ENCODE measurements around the gene FHOD3.

The FHOD3 gene

DNA sequence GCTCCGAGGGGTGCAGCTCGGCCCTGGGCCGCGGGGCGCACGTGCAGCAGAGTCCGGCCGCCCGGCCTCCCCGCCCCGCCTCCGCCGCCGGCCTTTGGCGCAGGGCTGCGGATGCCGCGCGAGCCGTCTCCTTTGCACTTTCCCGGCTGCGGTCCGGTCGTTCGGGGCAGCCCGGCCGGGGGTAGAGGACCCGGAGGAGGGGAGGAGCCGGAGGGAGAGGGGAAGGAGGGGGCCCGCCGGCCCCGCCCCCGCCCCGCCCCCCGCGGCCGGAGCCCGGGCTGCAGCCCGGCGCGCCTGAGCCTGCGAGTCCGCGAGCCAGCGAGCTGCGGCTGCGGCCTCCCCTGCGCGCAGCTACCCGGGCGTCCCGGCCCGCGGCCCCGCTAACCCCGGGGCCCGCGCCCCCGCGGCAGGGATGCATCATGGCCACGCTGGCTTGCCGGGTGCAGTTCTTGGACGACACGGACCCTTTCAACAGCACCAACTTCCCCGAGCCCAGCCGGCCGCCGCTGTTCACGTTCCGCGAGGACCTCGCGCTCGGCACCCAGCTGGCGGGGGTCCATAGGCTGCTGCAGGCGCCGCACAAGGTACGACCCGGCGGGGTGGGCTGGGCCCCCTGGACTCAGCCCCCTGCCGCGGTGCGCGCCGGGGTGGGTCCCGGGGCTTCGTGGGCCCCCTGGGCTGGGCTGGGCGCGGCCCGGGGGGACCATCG is at the start of gene FHOD3:
Gene FHOD3 (plus strand): TSS at position 297 of the 709 bp plus-strand sequence. CDS start 123 bp downstream, at position 420.
- DNase-seq (ENCODE audit: low read depth in 3 of 3): no peak

DNA sequence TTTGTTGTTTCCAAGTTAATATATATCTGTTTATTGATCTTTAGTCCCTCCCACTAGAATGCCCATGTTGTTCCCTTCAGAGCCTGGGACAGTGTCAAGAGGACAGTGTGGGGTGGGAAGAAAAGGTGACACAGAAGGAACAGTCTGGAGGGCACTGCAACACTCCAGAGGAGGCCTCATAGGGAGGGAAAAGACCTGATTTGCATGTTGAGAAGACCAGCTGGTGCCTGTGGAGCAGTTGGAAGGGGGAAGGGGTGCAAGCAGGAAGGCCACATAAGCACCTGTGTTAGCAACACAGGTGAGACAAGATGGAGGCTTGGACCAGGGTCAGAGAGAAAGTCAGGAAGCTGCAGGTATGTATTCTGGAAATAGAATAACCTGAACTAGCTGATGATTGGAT is 48.1 kb upstream of the FHOD3 start:
- no peak for DNase-seq (ENCODE audit: low read depth in 3 of 3)

DNA sequence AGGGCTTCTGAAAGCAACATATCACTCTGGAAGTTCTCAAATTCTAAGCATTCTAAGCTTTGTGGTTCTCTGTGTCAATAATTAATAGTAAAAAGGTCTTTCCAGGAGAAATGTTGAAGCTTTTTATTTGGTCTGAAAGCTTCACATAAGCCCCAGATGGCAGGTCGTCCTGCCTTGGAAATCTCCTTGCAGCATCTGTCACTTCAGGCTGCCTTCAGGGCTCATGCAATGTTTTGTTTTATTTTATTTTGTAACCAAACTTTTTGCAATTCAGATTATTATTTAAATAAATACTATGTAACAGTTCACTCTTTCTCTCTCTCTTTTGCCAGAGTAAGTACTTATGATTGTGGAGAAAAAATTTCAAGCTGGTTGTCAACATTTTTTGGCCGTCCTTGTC is 46.7 kb upstream of the FHOD3 start:
- no peak for DNase-seq (ENCODE audit: low read depth in 3 of 3)

DNA sequence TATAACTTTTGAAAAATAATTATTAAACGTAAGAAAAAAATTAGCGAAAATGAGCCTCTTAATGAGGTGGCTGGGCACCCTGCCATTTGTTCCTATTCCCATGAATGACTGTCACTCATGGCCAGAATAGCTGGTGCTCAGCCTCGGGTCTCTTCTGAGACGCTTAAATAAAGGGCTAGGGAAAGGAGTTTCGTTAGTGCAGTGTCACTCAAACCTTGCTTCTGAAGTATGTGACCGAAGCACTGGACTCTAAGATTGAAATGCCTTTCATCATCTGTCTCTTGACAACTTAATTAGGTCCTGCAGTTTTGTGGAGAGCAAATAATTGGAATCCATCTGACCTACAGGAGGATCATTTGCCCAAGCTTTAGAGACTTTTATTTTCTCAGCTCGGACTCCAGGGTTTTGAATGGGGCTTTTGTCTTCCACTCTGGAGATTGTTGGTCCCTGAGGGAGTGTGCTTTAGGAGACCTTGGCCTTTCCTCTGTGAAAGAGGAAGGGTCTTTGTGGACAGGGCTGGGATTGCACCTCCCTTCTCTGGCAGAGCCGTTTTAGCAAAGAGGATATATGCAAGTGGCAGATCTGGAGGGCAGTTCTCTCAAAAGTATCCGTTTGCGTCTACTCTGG is 42.3 kb upstream of the FHOD3 start:
- DNase-seq (ENCODE audit: low read depth in 3 of 3): no peak

DNA sequence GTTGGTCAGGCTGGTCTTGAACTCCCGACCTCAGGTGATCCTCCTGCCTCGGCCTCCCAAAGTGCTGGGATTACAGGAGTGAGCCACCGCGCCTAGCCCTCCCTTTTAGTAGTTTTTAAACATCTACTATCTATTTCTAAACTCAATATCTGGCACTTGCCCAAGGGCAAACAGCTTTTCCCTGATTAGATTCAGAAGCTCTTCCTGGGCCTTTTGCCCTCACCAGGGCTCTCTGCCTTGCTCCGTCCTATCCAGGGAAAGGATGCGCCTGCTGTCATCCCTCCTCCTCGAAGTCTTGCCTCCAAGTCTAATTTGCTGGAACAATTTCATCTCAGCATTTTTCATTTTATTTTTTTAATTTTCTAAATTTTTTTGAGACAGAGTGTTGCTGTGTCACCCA is 41.4 kb upstream of the FHOD3 start:
- DNase-seq (ENCODE audit: low read depth in 3 of 3): no peak

DNA sequence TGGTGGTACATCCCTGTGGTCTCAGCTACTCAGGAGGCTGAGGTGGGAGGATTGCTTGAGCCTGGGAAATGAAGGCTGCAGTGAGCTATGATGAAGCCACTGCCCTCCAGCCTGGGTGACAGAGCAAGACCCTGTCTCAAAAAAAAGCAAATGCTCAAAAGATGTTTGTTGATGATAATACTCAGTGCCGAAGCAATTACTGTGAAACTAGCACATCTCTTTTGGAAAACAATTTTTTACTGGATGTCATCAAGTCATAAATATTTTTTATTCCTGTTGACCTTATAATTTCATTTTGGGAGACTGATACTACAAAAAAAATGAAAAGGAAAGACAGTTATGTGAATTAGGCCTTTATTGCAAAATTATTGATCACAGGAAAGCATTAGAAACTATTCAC is 34.5 kb upstream of the FHOD3 start:
- no peak for DNase-seq (ENCODE audit: low read depth in 3 of 3)

DNA sequence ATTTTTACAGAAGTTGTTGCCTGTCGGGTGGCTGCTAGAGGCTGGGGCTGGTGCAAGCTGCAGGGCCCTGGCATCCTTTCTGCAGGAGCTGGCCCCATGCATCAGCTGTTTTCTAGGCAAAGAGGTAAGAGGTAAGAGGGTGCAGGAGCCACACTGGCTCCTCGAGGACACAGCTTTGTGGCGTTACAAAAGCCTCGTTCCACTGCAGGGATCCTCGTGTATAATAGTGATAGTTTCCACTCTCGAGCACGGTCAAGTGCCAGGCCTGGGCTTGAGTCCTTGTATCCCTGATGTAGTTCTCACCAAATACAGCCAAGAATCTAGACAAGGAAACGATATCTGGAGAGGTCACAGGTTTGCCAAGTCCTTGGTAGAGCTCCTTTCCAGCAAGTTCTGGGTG is 33.2 kb upstream of the FHOD3 start:
- DNase-seq (ENCODE audit: low read depth in 3 of 3): no peak

DNA sequence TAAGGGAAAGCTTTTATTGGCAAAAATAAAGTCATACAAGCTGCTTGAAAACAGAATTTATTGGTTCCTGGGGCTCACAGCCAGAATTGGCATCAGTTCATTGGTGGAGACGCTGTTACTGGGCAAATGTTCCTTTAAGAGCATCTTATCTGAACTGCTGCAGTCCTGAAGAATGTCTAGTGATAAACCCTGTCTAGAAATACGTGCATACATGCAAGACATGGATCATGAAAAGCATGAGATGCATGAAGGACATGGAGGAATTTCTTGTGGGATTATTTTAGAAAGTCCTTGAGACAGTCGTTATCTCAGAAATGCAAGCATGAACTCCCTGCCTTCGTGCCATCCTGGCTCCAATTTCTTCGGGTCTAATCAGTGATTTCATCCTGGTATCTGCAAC is 32.5 kb upstream of the FHOD3 start:
- DNase-seq (ENCODE audit: low read depth in 3 of 3): no peak

DNA sequence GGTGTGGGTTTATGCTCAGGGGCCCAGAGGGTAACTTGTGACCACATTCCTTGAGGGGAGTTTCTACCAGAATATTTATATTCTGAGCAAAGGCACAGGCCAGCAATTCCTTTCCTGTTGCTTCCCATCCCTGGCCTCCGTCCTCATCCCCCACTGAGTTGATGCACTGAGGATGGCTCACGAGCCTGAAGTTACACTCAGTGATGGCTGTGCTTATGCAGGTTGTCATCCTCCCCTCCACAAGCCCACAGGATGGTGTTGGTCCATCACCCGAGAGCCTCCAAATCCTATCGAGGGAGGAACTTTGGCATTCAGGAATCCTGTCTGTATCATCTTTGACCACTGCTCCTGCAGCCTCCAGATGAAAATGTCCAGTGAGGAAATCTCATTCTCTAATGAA is 28.4 kb upstream of the FHOD3 start:
- DNase-seq (ENCODE audit: low read depth in 3 of 3): no peak

DNA sequence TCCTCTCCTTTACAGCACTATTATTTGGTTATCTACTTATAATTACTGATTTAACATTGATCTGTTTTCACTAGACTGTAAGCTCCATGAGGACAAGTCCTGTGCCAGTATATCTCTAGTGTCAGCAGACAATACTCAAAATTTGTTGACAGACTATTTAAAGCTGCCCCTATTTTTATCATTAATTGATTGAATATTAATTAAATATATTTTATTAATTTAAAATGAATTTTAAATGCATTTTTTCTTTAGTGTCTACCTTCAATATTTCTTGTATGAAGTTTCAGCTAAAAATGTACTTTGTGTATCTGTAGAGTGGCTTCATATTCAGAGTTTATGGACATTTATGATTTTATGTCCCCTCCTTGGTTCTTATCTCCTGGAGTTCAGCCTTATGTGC is 26.4 kb upstream of the FHOD3 start:
- no peak for DNase-seq (ENCODE audit: low read depth in 3 of 3)

DNA sequence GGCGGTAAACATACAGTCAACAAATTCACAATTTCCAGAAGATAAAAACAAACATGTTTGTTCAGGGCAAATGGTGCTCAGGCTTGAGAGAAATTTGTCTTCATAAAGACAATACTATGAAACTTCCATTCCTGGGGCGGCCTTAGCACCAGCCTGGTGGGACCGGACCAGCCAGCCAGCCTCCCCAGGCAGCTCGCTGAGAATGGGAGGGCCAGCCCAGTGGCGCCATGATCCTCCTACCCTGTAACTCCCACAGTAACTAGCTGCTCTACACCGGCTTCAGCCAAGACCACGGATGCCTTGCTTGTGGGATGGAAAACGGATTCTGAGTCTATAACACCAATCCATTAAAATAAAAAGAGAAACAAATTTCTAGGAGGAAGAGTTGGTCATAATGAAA is 24.2 kb upstream of the FHOD3 start:
- no peak for DNase-seq (ENCODE audit: low read depth in 3 of 3)

DNA sequence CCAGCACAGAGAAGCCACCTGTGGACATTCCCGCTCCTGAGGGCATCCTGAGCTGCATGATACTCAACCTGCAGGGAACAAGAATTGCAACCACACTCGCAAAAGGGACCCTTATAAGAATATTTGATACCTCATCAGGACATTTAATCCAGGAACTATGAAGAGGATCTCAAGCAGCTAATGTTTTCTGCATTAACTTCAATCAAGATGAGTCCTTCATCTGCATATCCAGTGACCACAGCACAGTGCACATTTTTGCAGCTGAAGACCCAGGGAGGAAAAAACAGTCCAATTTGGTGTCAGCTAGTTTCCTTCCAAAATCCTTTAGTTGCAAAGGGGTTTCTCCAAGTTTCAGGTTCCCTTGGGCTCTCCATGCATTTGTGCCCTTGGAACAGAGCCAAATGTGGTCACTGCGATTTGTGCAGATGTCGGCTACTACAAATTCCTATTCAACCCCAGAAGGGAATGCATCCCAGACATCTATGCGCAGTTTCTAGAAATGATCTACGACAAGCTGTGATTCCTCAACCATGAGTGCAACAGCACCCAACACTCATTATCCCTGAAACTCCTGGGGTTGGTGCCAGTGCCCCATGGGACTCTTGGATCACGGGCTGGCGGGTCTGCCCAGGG is 23.3 kb upstream of the FHOD3 start:
- no peak for DNase-seq (ENCODE audit: low read depth in 3 of 3)

DNA sequence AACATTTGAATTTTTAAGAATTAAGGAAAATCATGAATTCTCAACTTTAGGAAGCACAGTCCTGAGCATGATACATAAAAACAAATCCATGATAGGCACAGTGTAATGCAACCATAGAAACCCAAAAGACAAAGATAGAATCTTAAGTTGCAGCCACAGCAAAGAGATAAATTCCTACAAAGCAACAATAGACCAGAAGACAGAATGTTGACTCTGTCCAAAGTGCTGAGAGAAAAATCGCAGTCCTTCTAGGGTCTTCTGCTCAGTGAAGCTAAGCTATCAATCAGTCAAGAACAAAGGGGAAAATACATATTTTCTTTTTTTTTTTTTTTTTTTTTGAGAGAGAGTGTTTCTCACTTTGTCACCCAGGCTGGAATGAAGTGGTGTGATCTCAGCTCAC is 22.0 kb upstream of the FHOD3 start:
- no peak for DNase-seq (ENCODE audit: low read depth in 3 of 3)

DNA sequence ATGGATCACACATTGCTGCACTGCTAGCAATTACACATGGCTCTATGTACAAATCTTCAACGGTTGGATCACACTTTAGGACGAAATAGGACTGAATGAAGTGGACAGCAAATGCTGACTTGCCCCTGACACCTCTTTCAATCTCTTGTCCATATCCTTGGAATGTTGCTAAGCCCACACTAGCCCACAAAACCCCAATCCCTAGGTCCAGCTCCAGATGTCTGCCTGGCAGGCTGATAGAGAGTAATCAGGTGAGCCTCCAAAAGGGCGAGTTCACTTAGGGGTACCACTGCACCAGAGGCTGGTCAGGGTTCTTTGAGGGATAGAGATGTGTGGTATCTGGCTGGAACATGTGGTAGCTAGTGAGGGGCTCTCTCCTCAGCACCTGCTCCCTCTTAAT is 18.5 kb upstream of the FHOD3 start:
- no peak for DNase-seq (ENCODE audit: low read depth in 3 of 3)

DNA sequence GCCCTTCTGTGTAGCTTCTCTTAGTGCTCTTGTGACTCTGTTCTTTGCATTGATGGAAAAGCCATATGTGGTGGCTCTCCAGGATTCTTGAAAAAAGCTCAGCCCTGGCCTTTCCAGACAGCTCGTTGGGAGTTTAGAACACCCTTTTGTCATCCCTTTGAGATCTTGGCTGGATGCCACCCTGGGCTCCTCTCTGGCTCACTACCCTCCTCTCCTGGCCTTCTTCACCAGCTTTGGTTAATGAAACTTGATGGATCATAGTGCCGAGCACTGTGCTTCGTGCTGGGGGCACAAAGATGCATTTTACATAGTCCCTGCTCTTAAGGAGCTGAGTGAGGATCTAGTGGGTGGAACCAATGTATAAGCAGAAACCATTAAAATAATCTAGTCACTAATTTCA is 15.6 kb upstream of the FHOD3 start:
- no peak for DNase-seq (ENCODE audit: low read depth in 3 of 3)

DNA sequence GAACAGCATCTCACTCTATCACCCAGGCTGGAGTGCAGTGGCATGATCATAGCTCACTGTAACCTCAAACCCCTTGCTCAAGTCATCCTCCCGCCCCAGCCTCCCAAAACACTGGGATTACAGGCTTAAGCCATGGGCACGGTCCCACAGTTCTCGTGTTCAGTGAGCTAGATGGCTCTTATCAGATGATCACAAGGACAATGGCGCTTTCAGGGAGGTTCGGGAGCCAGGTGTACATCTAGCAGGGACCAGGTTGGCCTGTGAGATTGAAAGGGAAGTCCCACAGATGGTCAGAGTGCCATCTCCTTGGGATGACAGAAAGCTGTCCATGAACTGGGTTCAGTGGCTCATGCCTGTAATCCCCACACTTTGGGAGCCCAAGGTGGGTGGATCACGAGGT is 14.1 kb upstream of the FHOD3 start:
- DNase-seq (ENCODE audit: low read depth in 3 of 3): no peak

DNA sequence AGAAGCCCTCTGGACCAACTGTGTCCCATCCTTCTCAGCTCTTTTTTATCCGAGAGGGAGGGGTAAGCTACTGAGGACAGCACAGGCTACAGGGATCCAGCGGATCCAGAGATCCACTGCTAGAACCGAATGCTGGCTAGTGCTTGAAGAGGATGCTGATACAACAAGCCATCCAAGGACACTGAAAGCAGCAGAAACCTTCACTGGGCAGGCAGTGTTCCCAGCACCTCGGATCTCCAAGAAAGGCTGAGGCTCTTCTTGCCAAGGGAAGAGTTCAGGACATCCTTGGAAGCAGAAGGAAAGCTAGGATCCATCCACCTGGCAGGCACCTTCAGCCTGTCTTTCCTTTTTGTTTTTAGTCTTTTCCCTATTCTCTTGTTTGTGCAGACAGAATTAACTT is 13.2 kb upstream of the FHOD3 start:
- DNase-seq (ENCODE audit: low read depth in 3 of 3): no peak

DNA sequence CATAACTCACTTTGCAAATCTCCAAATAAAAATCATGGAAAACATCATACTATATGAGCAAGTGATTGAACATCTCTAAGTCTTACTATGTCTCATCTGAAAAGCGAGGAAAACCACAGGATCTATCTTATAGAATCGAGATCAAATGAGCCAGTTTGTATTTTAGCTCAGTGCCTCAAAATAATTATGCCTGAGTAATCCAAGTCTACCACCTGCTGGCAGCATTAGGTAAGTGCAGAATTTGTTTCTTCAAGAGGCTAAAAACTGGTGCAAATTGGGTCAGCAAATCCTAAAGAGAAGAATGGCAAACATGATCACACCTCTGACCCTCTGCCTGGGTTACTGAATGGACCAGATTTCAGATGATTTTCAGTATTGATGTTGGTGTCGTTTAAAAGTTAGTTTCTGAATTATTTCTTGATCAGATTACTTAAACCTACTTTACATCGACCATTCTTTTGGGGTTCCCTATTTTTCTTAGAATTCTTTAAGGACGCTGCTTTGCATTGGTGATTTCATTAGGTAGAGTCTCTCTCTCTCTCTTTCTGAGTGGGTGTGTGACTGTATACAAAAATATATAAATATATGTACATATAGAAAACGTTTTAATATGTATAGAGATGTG is 12.7 kb upstream of the FHOD3 start:
- no peak for DNase-seq (ENCODE audit: low read depth in 3 of 3)

DNA sequence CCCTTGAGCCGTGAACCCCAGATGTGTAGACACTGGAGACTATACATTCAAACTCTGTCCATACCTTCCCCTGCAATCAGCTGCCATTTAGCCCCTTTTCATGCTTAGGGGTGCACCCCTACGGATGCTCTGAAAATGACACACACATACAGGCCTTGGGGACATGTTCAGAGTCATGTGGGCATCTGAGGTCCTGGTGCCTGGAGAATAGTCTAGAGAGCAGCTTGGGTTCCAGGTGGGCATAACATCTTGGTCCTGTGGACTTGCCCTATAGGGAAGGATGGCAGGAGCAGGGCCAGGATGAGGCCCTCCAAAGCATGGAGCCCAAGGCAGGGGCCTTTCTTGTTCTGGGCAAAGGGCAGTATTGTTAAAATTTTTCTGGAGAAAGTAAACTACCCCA is 9.9 kb upstream of the FHOD3 start:
- no peak for DNase-seq (ENCODE audit: low read depth in 3 of 3)

DNA sequence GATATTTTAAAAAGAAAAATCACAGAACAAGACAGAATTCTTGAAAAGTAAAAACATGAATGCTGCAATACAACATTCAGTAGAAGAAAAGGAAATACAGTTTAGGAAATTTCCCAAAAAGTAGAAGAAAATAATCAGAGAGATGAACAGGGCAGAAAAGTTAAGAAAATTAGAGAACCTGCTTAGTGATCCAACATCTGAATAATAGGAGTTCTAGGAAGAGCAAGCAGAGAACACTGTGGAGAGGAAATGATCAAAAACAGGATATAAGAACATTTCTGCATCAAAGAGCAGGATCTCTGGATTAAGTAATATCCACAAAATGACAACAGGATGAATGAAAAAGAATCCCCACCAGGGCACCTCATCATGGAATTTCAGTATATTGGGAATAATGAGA is 8.8 kb upstream of the FHOD3 start:
- DNase-seq (ENCODE audit: low read depth in 3 of 3): no peak

DNA sequence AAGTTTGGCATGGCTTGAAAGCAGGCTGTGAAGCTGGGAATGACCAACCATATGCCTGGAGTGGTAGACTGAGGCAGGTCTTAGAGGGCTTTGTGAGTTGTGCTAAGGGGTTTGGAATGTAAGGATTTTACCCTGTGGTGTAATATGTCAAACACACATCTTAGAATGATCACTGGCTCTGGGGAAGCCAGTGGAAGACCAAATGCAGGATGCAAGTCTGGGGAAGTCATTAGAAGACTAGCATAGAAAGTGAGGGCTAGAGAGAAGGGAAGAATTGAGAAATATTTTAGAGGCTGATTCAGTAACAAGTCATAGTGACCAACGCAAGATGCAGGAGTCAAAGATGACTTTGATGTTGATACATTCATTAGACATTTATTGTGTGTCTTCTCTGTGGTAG is 3.5 kb upstream of the FHOD3 start:
- no peak for DNase-seq (ENCODE audit: low read depth in 3 of 3)

DNA sequence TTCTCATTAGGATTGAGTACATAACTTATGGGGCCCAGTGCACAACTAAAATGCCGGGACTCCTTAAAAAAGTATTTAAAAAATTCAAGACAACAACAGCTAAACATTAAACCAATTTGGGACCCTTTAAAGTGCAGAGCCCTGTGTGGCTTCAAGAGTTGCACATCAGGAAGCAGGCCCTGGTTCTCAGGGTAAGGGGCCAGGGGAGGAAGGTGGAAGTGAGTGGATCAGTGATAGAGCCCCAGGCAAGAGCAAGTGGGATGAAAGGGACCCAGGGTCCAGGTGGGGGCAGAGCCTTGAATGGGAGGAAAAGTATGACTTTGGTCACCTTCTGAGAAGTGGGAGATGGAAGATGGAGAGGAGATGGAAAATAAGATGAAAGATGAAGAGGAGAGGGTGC is 2.3 kb upstream of the FHOD3 start:
- DNase-seq (ENCODE audit: low read depth in 3 of 3): no peak

DNA sequence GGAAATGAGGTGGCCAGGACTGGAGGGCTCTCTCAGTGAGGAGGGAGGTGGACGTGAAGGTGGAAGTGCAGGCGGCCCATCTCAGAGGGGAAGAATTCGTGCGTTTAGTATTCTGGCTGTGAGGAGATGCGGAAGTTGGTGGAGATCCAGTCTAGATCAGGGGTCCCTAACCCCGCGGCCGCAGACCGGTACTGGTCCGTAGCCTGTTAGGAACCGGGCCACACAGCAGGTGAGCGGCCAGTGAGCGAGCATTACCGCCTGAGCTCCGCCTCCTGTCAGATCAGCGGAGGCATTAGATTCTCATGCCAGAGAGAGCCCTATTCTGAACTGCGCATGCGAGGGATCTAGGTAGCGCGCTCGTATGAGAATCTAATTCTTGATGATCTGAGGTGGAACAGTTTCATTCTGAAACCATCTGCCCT is 1.6 kb upstream of the FHOD3 start:
- no peak for DNase-seq (ENCODE audit: low read depth in 3 of 3)
